Germinal center (tissue), 1 donor: ENCODE results near the gene CAAP1.
"Not testable (repeated sequence)": the region's sequence is repeated elsewhere in the genome, so short reads cannot be mapped to it uniquely, and the experiment has no call there.

Source experiments
- DNase-seq: peaks from one replicate; pipeline ENCODE4 v3.0.0; 2012; ENCODE audit warnings: mixed read lengths, low spot score

The CAAP1 gene

GRCh38 chr9:26833792-26834191, 58.8 kb downstream of the CAAP1 start:
- DNase-seq, result no peak

DNA sequence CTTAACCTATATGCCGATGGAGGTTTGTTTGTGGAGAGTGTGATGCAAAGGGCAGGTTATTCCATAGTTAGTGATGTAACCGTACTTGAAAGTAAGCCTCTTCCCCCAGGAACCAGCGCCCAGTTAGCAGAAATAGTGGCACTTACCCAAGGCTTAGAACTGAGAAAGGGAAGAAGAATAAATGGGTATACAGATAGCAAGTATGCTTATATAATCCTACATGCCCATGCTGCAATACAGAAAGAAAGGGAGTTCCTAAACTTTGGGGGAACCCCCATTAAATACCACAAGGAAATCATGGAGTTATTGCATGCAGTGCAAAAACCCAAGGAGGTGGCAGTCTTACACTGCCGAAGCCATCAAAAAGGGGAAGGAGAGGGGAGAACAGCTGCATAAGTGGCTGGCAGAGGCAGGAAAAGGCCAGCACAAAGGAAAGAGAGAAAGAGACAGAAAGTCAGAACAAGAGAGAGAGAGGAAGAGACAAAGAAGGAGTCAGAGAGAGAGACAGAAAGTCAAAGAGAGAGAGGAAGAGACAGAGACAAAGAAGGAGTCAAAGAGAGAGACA, 64.1 kb downstream of the CAAP1 start:
- DNase-seq, result not testable (repeated sequence)

DNA sequence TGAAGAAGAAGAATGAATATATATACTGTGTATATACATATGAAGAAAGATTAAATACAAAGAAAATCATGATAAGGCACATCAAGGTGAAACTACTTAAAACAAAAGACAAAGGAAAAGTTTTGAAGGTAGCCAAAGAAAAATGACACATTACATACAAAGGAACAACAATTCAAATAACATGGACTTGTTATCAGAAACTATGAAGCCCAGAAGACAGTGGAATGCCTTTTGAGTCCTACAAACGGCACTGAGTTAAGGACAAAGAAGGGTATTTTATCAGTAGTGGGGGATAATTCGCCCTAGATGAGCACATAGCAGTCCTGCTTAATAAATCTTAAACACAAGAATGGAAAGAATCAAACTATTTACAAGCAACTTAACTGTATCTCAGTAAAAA, 77.8 kb downstream of the CAAP1 start:
- DNase-seq, result no peak

DNA sequence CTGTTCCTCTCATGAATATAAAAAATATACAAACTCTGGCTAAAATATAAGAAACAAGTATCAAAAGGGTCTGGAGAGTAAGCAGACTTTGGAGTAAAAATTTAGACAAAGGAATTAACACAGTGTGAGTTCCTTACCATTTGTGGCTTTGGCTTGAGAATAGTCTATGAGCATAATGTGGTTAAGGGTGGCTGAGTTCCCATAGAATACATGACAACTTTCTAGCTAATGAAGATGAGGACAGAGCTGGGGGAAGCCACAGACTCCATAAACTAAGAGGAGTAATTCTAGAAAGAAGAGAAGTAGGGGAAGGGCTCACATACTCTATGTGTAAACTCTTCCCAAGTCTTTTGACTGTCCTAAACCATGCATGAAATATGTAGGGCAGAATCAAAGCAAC, 79.4 kb downstream of the CAAP1 start:
- DNase-seq, result no peak

DNA sequence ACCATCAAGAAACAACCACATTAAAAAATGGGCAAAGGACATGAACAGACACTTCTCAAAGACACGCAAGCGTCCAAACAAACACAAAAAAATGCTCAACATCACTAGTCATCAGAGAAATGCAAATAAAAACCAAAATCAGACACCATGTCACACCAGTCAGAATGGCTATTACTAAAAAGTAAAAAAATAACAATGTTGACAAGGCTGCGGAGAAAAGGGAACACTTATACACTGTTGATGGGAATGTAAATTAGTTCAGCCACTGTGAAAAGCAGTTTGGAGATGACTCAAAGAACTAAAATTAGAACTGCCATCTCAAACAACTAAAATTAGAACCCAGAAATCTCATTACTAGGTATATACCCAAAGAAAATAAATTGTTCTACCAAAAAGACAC, 80.4 kb downstream of the CAAP1 start:
- DNase-seq, result no peak

DNA sequence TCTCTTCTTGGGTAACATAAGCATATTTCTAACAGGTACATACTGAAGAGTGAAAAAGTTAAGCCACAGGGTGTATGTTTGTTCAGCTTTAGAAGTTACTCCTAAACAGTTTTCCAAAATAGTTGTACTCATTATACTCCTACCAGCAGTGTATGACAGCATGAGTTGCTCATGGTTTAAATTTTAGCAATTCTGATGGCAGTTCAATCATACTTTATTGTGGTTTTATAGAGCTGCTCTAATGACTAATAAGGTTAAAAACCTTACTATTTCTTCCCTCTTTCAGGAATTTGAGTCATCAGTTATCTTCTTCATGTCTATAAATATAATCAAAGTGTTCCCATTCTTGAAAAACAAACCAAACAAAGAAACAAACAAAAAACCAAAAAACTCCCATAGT, 81.5 kb downstream of the CAAP1 start:
- no peak for DNase-seq

- no peak for DNase-seq
Measured at GRCh38 chr9:26809795-26810194, 82.8 kb downstream of the CAAP1 start.

GRCh38 chr9:26807161-26807560, 85.4 kb downstream of the CAAP1 start:
- DNase-seq, result no peak

DNA sequence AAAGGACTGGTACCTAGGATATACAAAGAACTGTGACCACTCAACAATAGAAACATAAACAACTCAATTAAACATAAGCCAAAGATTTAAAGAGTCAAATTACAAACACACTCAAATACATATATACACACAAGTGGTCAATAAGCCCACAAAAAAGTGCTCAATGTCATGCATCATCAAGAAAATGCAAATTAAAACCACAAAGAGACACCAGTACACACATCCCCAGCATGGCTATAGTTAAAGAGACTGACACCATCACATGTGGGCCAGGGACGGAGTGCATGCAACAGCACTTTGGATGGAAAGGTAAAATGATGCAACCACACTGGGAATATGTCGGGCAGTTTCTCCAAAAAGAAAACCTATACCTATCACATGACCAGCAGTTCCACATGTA, 89.7 kb downstream of the CAAP1 start:
- DNase-seq, result no peak

DNA sequence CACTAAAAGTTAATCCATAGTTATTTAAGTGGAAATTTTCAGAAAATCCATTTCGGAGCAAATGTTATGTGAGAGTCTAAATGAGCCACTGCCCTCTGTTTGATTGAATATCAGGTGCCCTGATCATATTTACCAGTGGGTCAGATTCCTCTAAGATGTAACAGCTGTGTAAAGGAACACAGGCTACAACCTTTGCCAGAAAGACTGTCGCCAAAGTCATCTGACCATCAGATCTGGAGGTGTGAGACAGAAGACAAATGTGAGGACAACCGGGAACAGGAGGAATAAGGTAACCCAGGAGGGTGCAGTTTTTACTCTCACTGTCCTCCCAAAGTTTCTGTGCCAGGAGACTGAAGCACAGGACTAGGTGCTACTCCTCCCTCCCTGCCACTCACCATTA, 90.8 kb downstream of the CAAP1 start:
- no peak for DNase-seq

- no peak for DNase-seq
Measured at GRCh38 chr9:26800322-26800721, 92.3 kb downstream of the CAAP1 start.

- no peak for DNase-seq
Measured at GRCh38 chr9:26791274-26791673, 101.3 kb downstream of the CAAP1 start.
